Colon (tissue), 2 donors: Measurements from ENCODE around the gene NMUR1.

Source experiments
- FAIRE-seq: peaks from 2 replicates; lab custom pipeline; 2012; peaks lifted over from hg19 to GRCh38; lab: Jason Lieb, UNC
- donor health status: control.
- donor health status: control.

The NMUR1 gene

GRCh38 chr2:231525248-231526163, 4.7 kb downstream of the NMUR1 start:
- no peak for FAIRE-seq

GRCh38 chr2:231524477-231525247, 5.6 kb downstream of the NMUR1 start:
- FAIRE-seq: no peak

- no peak for FAIRE-seq
These were observed 6.6 kb downstream of the NMUR1 start for GRCh38 chr2:231523451-231524285.

GRCh38 chr2:231522418-231523180, 7.6 kb downstream of the NMUR1 start:
- no peak for FAIRE-seq

- FAIRE-seq: no peak
These were observed 8.8 kb downstream of the NMUR1 start for GRCh38 chr2:231521443-231521842.

GRCh38 chr2:231519975-231520555, 10.2 kb downstream of the NMUR1 start:
- FAIRE-seq: no peak

GRCh38 chr2:231518771-231519170, 11.5 kb downstream of the NMUR1 start:
- FAIRE-seq: no peak

- no peak for FAIRE-seq
These were observed 14.6 kb downstream of the NMUR1 start for GRCh38 chr2:231515603-231516002.

GRCh38 chr2:231514951-231515297, 15.3 kb downstream of the NMUR1 start:
- FAIRE-seq: no peak

GRCh38 chr2:231514225-231514950, 15.9 kb downstream of the NMUR1 start:
- FAIRE-seq: no peak

GRCh38 chr2:231513746-231514224, 16.5 kb downstream of the NMUR1 start:
- FAIRE-seq: no peak

GRCh38 chr2:231512222-231512621, 18.0 kb downstream of the NMUR1 start:
- no peak for FAIRE-seq

- FAIRE-seq: no peak
These were observed 26.5 kb downstream of the NMUR1 start for GRCh38 chr2:231503766-231504165.

- FAIRE-seq: no peak
These were observed 27.6 kb downstream of the NMUR1 start for GRCh38 chr2:231502596-231502995.

- no peak for FAIRE-seq
These were observed 32.6 kb downstream of the NMUR1 start for GRCh38 chr2:231497651-231498050.

- FAIRE-seq: no peak
These were observed 35.6 kb downstream of the NMUR1 start for GRCh38 chr2:231494669-231495068.

- no peak for FAIRE-seq
These were observed 39.4 kb downstream of the NMUR1 start for GRCh38 chr2:231490801-231491200.

GRCh38 chr2:231489990-231490389, 40.3 kb downstream of the NMUR1 start:
- FAIRE-seq: no peak

GRCh38 chr2:231488331-231488730, 41.9 kb downstream of the NMUR1 start:
- FAIRE-seq: no peak

GRCh38 chr2:231486851-231487596, 43.2 kb downstream of the NMUR1 start:
- FAIRE-seq: no peak
